Measurements from ENCODE around the gene CACNA2D4.

The CACNA2D4 gene

GRCh38 chr12:1848146-1848545 is 70.3 kb downstream of the CACNA2D4 start:
- H3K4me3 ChIP-seq (replicated peaks; ENCODE audit: insufficient read depth, low read length) = no peak overlapping the region
- H3K27ac ChIP-seq (replicated peaks) = no peak overlapping the region
- DNase-seq (ENCODE audit: low read depth in 1 of 2, low spot score in 1 of 2) = no peak
- no peak for TF ChIP-seq REST (IDR thresholded peaks at IDR 0.05; ENCODE audit: insufficient replicate concordance, low read depth)
- no peak for TF ChIP-seq SPI1 (IDR thresholded peaks at IDR 0.05; ENCODE audit: borderline replicate concordance, low read depth)
- TF ChIP-seq CTCF (IDR thresholded peaks at IDR 0.05; ENCODE audit: insufficient read depth, low read length) = no peak
- no peak for TF ChIP-seq GABPA (IDR thresholded peaks at IDR 0.05; ENCODE audit: low read depth)
- TF ChIP-seq POLR2AphosphoS5 (IDR thresholded peaks at IDR 0.05; ENCODE audit: low read depth) = no peak
- no peaks in the 10 kb centered on the region for H3K27me3 ChIP-seq (ENCODE audit: insufficient read depth, poor library complexity, severe bottlenecking)

- no peak overlapping the region for H3K4me3 ChIP-seq (replicated peaks; ENCODE audit: insufficient read depth, low read length)
- DNase-seq (ENCODE audit: low read depth in 1 of 2, low spot score in 1 of 2) = no peak
- TF ChIP-seq GABPA (IDR thresholded peaks at IDR 0.05; ENCODE audit: low read depth) (no peak), REST (IDR thresholded peaks at IDR 0.05; ENCODE audit: insufficient replicate concordance, low read depth) (no peak), SPI1 (IDR thresholded peaks at IDR 0.05; ENCODE audit: borderline replicate concordance, low read depth) (no peak), POLR2AphosphoS5 (IDR thresholded peaks at IDR 0.05; ENCODE audit: low read depth) (no peak), CTCF (IDR thresholded peaks at IDR 0.05; ENCODE audit: insufficient read depth, low read length) (no peak)
Measured at GRCh38 chr12:1847411-1847810, 71.0 kb downstream of the CACNA2D4 start.

GRCh38 chr12:1846421-1847405 is 71.7 kb downstream of the CACNA2D4 start:
- no peak overlapping the region for H3K27ac ChIP-seq (replicated peaks)
- no peak for DNase-seq (ENCODE audit: low read depth in 1 of 2, low spot score in 1 of 2)
- no peak overlapping the region for H3K4me3 ChIP-seq (replicated peaks; ENCODE audit: insufficient read depth, low read length)
- TF ChIP-seq REST (IDR thresholded peaks at IDR 0.05; ENCODE audit: insufficient replicate concordance, low read depth) (no peak), CTCF (IDR thresholded peaks at IDR 0.05; ENCODE audit: insufficient read depth, low read length) (no peak), POLR2AphosphoS5 (IDR thresholded peaks at IDR 0.05; ENCODE audit: low read depth) (no peak), SPI1 (IDR thresholded peaks at IDR 0.05; ENCODE audit: borderline replicate concordance, low read depth) (no peak), GABPA (IDR thresholded peaks at IDR 0.05; ENCODE audit: low read depth) (no peak)
- no peaks in the 10 kb centered on the region for H3K27me3 ChIP-seq (ENCODE audit: insufficient read depth, poor library complexity, severe bottlenecking)

More at GRCh38 chr12:1847411-1847810, 71.0 kb downstream of the CACNA2D4 start:
- no peaks in the 10 kb centered on the region for H3K27me3 ChIP-seq (ENCODE audit: insufficient read depth, poor library complexity, severe bottlenecking)
- no peak overlapping the region for H3K27ac ChIP-seq (replicated peaks)
